HL-60 (cell line): ENCODE data around the gene TMEM236.

Experiments
- DNase-seq, 2 experiments: peaks; one replicate each; pipeline ENCODE4 v3.0.0-alpha.2; 2010 to 2020; ENCODE audit warnings: low read depth in 1 of 2, low spot score in 1 of 2
- H3K27ac ChIP-seq: fragments of 250-450 bp; sonication (Bioruptor Pico); replicated peaks from 2 replicates; pipeline ENCODE4 v1.5.1; 2020; ENCODE audit warnings: mild to moderate bottlenecking, moderate library complexity
- H3K27me3 ChIP-seq: fragments of 250-450 bp; sonication (Bioruptor Pico); 2 replicates; pipeline ENCODE4 v1.5.1; 2021; ENCODE audit warnings: mild to moderate bottlenecking, moderate library complexity; ENCODE audit not compliant: insufficient read depth, poor library complexity, severe bottlenecking
- H3K4me3 ChIP-seq: replicated peaks from 2 replicates; pipeline ENCODE4 v1.5.1; 2011; ENCODE audit warnings: mild to moderate bottlenecking, control low read depth, low read length; ENCODE audit not compliant: insufficient read depth
- CTCF ChIP-seq: IDR thresholded peaks from one replicate; pipeline ENCODE4 v1.5.1; 2011; ENCODE audit warnings: low read length, control low read depth, inconsistent platforms; ENCODE audit not compliant: insufficient read depth
- GABPA ChIP-seq: IDR thresholded peaks from 2 replicates; pipeline ENCODE4 v1.6.1; 2012; ENCODE audit warnings: low read depth
- POLR2AphosphoS5 ChIP-seq: IDR thresholded peaks from 2 replicates; pipeline ENCODE4 v1.6.1; 2012; ENCODE audit warnings: low read depth
- REST ChIP-seq: IDR thresholded peaks from 2 replicates; pipeline ENCODE4 v1.6.1; 2012; ENCODE audit warnings: low read depth; ENCODE audit not compliant: insufficient replicate concordance
- SPI1 ChIP-seq: IDR thresholded peaks from 2 replicates; pipeline ENCODE4 v1.6.1; 2012; ENCODE audit warnings: low read depth, mild to moderate bottlenecking, borderline replicate concordance

TMEM236 gene

DNA sequence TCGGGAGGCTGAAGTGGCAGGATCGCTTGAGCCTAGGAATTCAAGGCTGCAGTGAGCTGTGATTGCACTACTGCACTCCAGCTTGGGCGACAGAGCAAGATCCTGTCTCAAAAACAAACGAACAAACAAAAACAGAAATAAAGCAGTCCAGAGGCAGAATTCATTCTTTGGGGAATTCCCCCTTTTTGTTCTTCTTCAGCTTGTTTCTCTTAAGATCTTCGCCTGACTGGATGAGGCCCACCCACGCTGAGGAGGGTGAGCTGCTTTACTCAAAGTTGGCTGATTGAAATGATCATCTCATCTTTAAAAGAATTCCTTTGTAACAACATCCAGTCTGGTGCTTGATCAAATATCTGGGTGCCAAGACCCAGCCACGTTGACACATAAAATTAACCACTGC is 67.8 kb downstream of the TMEM236 start:
- no peak for DNase-seq
- no peak overlapping the region for H3K27ac ChIP-seq
- H3K27me3 ChIP-seq: no peaks in the 10 kb centered on the region
- no peak overlapping the region for H3K4me3 ChIP-seq
- TF ChIP-seq REST: no peak
- TF ChIP-seq CTCF: no peak
- TF ChIP-seq SPI1: no peak
- no peak for TF ChIP-seq POLR2AphosphoS5
- TF ChIP-seq GABPA: no peak

DNA sequence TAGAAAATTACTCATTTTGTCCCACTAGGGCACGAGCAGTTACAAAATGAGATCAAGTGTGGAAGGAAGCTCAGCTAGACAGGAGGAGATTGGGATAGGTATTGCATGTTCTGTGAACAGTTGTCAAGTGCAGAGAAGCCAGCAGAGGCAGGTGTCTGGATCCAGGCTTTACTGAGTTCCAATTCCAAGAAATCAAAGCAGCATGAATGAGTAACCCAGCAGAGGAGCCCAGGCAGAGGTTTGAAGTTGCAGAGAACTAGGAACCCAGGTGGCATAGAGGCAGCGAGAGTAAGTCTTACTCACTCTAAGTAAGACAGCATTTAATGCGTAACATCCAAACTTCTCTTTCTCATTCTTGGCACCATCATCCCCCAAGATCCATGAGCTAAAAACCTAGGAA is 68.9 kb downstream of the TMEM236 start:
- H3K4me3 ChIP-seq: no peak overlapping the region
- H3K27me3 ChIP-seq: no peaks in the 10 kb centered on the region
- DNase-seq: no peak
- TF ChIP-seq REST: no peak
- TF ChIP-seq CTCF: no peak
- TF ChIP-seq SPI1: no peak
- TF ChIP-seq GABPA: no peak
- no peak for TF ChIP-seq POLR2AphosphoS5
- H3K27ac ChIP-seq: no peak overlapping the region

DNA sequence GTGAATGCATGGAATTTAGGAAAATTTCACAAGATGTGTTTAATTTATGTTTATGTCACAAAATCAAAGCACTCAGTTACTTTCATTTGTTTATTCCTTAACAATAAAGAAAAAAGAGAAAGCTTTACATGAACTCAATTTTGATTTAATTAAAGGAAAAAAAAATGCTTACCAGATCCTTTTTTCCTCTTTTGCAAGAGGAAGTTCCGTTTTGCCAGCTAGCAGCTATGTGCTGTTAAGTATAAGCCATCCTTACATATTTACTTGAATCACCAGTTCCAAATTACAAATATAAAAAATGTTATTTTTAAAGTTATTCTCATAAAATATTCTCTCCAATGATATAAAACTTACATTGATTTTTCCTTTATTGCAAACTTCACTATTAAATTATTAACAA is 69.9 kb downstream of the TMEM236 start:
- TF ChIP-seq GABPA (no peak), POLR2AphosphoS5 (no peak), SPI1 (no peak)
- no peak overlapping the region for H3K4me3 ChIP-seq
- no peaks in the 10 kb centered on the region for H3K27me3 ChIP-seq
- DNase-seq: no peak
- no peak overlapping the region for H3K27ac ChIP-seq

GRCh38 chr10:17831341-17831740 is 79.3 kb downstream of the TMEM236 start:
- DNase-seq: no peak
- TF ChIP-seq SPI1: no peak
- TF ChIP-seq GABPA: no peak
- no peak for TF ChIP-seq REST
- TF ChIP-seq POLR2AphosphoS5: no peak
- no peak for TF ChIP-seq CTCF

More at GRCh38 chr10:17831341-17831740, 79.3 kb downstream of the TMEM236 start:
- H3K27me3 ChIP-seq: no peaks in the 10 kb centered on the region
- no peak overlapping the region for H3K4me3 ChIP-seq
- H3K27ac ChIP-seq: no peak overlapping the region
